GM23338 (cell line): ENCODE data around the gene NDUFV2. TPM values are rescaled to one million over a fixed set of nuclear protein-coding genes. Genes with fewer than 3 reads are reported as not detected.
A peak's percentile ranks its signal among the peaks of the same experiment; 100 is the strongest.

Source experiments
- ATAC-seq: fragments of 200-7000 bp; cut with Tn5 transposase; 3 replicates; pipeline ENCODE4 v1.9.1; 2020
- DNase-seq: peaks from one replicate; pipeline ENCODE4 v3.0.0-alpha.2; 2015; ENCODE audit warnings: low spot score
- H2AFZ ChIP-seq: fragments of 200-600 bp; sonication (generic); 2 replicates; pipeline ENCODE4 v1.8.0; 2016; ENCODE audit warnings: antibody characterized with exemption, mild to moderate bottlenecking, moderate library complexity
- H3F3A ChIP-seq: fragments of 200-600 bp; sonication (generic); replicated peaks from 2 replicates; pipeline ENCODE4 v1.8.0; 2017; ENCODE audit warnings: antibody characterized with exemption, mixed run types, low read depth
- H3K27ac ChIP-seq: fragments of 200-600 bp; sonication (generic); 2 replicates; pipeline ENCODE4 v1.6.1; 2016; ENCODE audit warnings: low read depth
- H3K27me3 ChIP-seq: fragments of 200-600 bp; sonication (generic); 2 replicates; pipeline ENCODE4 v1.8.0; 2016; ENCODE audit warnings: mild to moderate bottlenecking, mixed run types, moderate library complexity; ENCODE audit not compliant: insufficient read depth
- H3K36me3 ChIP-seq: fragments of 200-600 bp; sonication (generic); 2 replicates; pipeline ENCODE4 v1.8.0; 2016; ENCODE audit warnings: mild to moderate bottlenecking; ENCODE audit not compliant: insufficient read depth
- H3K4me1 ChIP-seq: fragments of 200-600 bp; sonication (generic); 2 replicates; pipeline ENCODE4 v1.8.0; 2016; ENCODE audit warnings: mild to moderate bottlenecking, moderate library complexity; ENCODE audit not compliant: insufficient read depth
- H3K4me2 ChIP-seq: fragments of 200-600 bp; sonication (generic); 2 replicates; pipeline ENCODE4 v1.7.1; 2017; ENCODE audit warnings: mixed run types
- H3K4me3 ChIP-seq: fragments of 200-600 bp; sonication (generic); 2 replicates; pipeline ENCODE4 v1.6.1; 2016; ENCODE audit warnings: mixed run types
- H3K79me2 ChIP-seq: fragments of 200-600 bp; sonication (generic); replicated peaks from 2 replicates; pipeline ENCODE4 v1.8.0; 2017; ENCODE audit warnings: mild to moderate bottlenecking; ENCODE audit not compliant: insufficient read depth
- H3K9me2 ChIP-seq: fragments of 200-600 bp; sonication (generic); 2 replicates; pipeline ENCODE4 v1.8.0; 2017; ENCODE audit not compliant: insufficient read depth
- H4K20me1 ChIP-seq: fragments of 200-600 bp; sonication (generic); replicated peaks from 2 replicates; pipeline ENCODE4 v1.8.0; 2017; ENCODE audit warnings: mild to moderate bottlenecking; ENCODE audit not compliant: insufficient read depth
- H3K27ac Mint-ChIP-seq: 2 replicates; pipeline ENCODE4 v1.8.0; 2020; ENCODE audit warnings: inconsistent platforms, mild to moderate bottlenecking, moderate library complexity, mixed read lengths
- H3K27me3 Mint-ChIP-seq: 3 replicates; pipeline ENCODE4 v1.8.0; 2022; ENCODE audit warnings: low read depth, mild to moderate bottlenecking, moderate library complexity, mixed read lengths, inconsistent platforms; ENCODE audit not compliant: insufficient read depth, poor library complexity
- H3K36me3 Mint-ChIP-seq: 3 replicates; pipeline ENCODE4 v1.8.0; 2021; ENCODE audit warnings: low read depth, mild to moderate bottlenecking, inconsistent platforms, moderate library complexity, mixed read lengths
- H3K4me1 Mint-ChIP-seq: 3 replicates; pipeline ENCODE4 v1.8.0; 2020; ENCODE audit warnings: mild to moderate bottlenecking, inconsistent platforms, mixed read lengths
- H3K4me3 Mint-ChIP-seq: 3 replicates; pipeline ENCODE4 v1.8.0; 2021; ENCODE audit warnings: moderate library complexity, mild to moderate bottlenecking, inconsistent platforms, mixed read lengths
- H3K9me3 Mint-ChIP-seq: 3 replicates; pipeline ENCODE4 v1.8.0; 2020; ENCODE audit warnings: moderate library complexity, mild to moderate bottlenecking, inconsistent platforms, mixed read lengths
- CREB1 ChIP-seq: fragments of 250-450 bp; sonication (Bioruptor Pico); IDR thresholded peaks from 2 replicates; pipeline ENCODE4 v1.5.0; 2020; ENCODE audit warnings: low read depth, mild to moderate bottlenecking, moderate library complexity
- EZH2 ChIP-seq: fragments of 200-600 bp; sonication (generic); IDR thresholded peaks from one replicate; pipeline ENCODE4 v1.8.0; 2017; ENCODE audit warnings: antibody characterized with exemption, mild to moderate bottlenecking, low read depth; ENCODE audit not compliant: unreplicated experiment
- EZH2phosphoT487 ChIP-seq: fragments of 200-600 bp; sonication (generic); IDR thresholded peaks from one replicate; pipeline ENCODE4 v1.8.1; 2018; ENCODE audit warnings: antibody characterized with exemption; ENCODE audit not compliant: unreplicated experiment
- NANOG ChIP-seq: IDR thresholded peaks from 2 replicates; pipeline ENCODE4 v1.6.1; 2016; ENCODE audit warnings: antibody characterized with exemption, borderline replicate concordance
- STAT1 ChIP-seq: IDR thresholded peaks from one replicate; pipeline ENCODE4 v1.6.1; 2016; ENCODE audit warnings: antibody characterized with exemption; ENCODE audit not compliant: unreplicated experiment
- ZNF114 ChIP-seq: fragments of 250-450 bp; sonication (Bioruptor Pico); IDR thresholded peaks from 2 replicates; pipeline ENCODE4 v1.5.0; 2020; ENCODE audit warnings: mild to moderate bottlenecking, moderate library complexity
- polyA plus RNA-seq: library from polyadenylated mRNA; unstranded; fragments of >200 nt; fragmentation: Nextera tagmentation; extraction: Ambion mirVana; gene quantifications from 2 replicates; pipeline ENCODE4 v1.2.1, GENCODE V29; 2016
- total RNA-seq: library from RNA; depleted of rRNA; stranded (reverse); fragments of >200 nt; shearing (Covaris generic); gene quantifications from 2 replicates; pipeline ENCODE4 v1.2.3, GENCODE V29; 2014
- TF ChIP-seq, protein P1 (sequence below): IDR thresholded peaks from 2 replicates; pipeline ENCODE4 v1.6.1; 2016; ENCODE audit warnings: antibody characterized with exemption
- TF ChIP-seq, protein P2 (sequence below): IDR thresholded peaks from one replicate; pipeline ENCODE4 v1.6.1; 2018; ENCODE audit warnings: antibody characterized with exemption; ENCODE audit not compliant: unreplicated experiment
- TF ChIP-seq, protein P3 (sequence below), 2 experiments: fragments of 200-600 bp in 1 of 2; sonication (generic) in 1 of 2; conservative IDR thresholded peaks; 2 replicates each; pipeline versions ENCODE4 v1.5.1 to v1.6.1; 2016 to 2017; ENCODE audit warnings: antibody characterized with exemption in 2 of 2, low read depth in 2 of 2, mild to moderate bottlenecking in 2 of 2, moderate library complexity in 1 of 2

The NDUFV2 gene
- total and polyA plus RNA-seq, 2 experiments from 2014 or later, result 157 to 577 TPM

DNA sequence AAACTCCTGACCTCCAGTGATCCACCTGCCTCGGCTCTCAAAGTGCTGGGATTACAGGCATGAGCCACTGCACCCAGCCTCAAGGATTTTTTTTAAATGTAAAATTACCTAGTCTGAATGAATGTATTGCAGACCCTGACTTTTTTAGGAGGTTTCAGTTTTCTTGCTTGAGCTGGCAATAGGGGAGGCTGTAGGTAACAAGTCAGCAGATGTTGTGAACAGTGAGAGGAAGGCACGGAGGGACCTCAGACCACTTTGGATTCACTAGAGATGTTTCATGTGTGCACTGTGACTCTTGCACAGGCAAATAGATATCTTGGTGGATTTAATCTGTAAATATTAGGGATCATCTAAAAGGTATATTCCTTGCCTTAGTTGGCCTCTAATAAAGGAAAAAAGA lies 6.4 kb downstream of the NDUFV2 start:
- Histone ChIP-seq H4K20me1 (peaks cover 51% of the 10 kb centered on the region), H3K27ac (peak overlapping the region; percentile 52)
- peaks cover 2% of the 10 kb centered on the region for H3K27me3 Mint-ChIP-seq

DNA sequence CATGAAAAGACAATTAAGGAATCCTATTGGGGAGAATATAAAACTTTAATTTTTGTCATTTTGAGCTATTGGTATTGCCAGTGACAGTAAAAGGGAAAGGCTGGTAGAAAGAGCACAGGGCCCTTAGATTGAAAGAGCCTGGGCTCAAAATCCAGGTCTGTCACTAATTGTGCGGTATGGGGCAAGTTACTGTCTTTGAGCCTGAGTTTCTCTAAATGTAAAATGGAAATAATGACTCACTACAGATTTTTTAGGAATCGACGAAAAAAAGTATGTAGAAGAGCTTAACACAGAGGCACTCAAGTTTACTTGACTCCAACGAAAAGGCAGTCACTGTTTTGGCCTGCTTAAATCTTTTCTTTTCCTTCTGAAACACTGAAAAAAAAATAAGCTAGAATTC lies 7.0 kb downstream of the NDUFV2 start:
- H3K4me1 Mint-ChIP-seq, result peaks cover 63% of the 10 kb centered on the region
- H3K27ac Mint-ChIP-seq, result peak overlapping the region; percentile 37
- no peaks in the 10 kb centered on the region for H3K9me3 Mint-ChIP-seq
- no peaks in the 10 kb centered on the region for H3K27me3 ChIP-seq
- peak overlapping the region; percentile 52 for H3K27ac ChIP-seq
- DNase-seq, result no peak
- no peaks in the 10 kb centered on the region for H3K9me2 ChIP-seq
- H3F3A ChIP-seq, result no peaks in the 10 kb centered on the region
- H4K20me1 ChIP-seq, result peaks cover 51% of the 10 kb centered on the region
- peaks cover 73% of the 10 kb centered on the region for H3K4me1 ChIP-seq
- no peak overlapping the region for H2AFZ ChIP-seq
- peaks cover 100% of the 10 kb centered on the region for H3K79me2 ChIP-seq
- peaks cover 23% of the 10 kb centered on the region for H3K36me3 Mint-ChIP-seq
- H3K4me2 ChIP-seq, result peak overlapping the region; percentile 71
- peaks cover 2% of the 10 kb centered on the region for H3K27me3 Mint-ChIP-seq
- peak overlapping the region; percentile 7; the same call in 1 of the 3 replicates for H3K4me3 Mint-ChIP-seq
- peak; percentile 29 for ATAC-seq
- no peaks in the 10 kb centered on the region for H3K36me3 ChIP-seq
- peak overlapping the region; percentile 29 for H3K4me3 ChIP-seq
- TF ChIP-seq, protein P1, sequence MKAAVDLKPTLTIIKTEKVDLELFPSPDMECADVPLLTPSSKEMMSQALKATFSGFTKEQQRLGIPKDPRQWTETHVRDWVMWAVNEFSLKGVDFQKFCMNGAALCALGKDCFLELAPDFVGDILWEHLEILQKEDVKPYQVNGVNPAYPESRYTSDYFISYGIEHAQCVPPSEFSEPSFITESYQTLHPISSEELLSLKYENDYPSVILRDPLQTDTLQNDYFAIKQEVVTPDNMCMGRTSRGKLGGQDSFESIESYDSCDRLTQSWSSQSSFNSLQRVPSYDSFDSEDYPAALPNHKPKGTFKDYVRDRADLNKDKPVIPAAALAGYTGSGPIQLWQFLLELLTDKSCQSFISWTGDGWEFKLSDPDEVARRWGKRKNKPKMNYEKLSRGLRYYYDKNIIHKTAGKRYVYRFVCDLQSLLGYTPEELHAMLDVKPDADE, result no peak
- no peak for TF ChIP-seq NANOG
- TF ChIP-seq, protein P2, sequence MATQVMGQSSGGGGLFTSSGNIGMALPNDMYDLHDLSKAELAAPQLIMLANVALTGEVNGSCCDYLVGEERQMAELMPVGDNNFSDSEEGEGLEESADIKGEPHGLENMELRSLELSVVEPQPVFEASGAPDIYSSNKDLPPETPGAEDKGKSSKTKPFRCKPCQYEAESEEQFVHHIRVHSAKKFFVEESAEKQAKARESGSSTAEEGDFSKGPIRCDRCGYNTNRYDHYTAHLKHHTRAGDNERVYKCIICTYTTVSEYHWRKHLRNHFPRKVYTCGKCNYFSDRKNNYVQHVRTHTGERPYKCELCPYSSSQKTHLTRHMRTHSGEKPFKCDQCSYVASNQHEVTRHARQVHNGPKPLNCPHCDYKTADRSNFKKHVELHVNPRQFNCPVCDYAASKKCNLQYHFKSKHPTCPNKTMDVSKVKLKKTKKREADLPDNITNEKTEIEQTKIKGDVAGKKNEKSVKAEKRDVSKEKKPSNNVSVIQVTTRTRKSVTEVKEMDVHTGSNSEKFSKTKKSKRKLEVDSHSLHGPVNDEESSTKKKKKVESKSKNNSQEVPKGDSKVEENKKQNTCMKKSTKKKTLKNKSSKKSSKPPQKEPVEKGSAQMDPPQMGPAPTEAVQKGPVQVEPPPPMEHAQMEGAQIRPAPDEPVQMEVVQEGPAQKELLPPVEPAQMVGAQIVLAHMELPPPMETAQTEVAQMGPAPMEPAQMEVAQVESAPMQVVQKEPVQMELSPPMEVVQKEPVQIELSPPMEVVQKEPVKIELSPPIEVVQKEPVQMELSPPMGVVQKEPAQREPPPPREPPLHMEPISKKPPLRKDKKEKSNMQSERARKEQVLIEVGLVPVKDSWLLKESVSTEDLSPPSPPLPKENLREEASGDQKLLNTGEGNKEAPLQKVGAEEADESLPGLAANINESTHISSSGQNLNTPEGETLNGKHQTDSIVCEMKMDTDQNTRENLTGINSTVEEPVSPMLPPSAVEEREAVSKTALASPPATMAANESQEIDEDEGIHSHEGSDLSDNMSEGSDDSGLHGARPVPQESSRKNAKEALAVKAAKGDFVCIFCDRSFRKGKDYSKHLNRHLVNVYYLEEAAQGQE, result no peak
- TF ChIP-seq EZH2, result no peak
- TF ChIP-seq STAT1, result no peak
- no peak for TF ChIP-seq EZH2phosphoT487
- TF ChIP-seq CREB1, result no peak

More for the DNA sequence above, 6.4 kb downstream of the NDUFV2 start:
- Histone ChIP-seq H3K4me1 (peaks cover 77% of the 10 kb centered on the region), H3K4me3 (peak overlapping the region; percentile 29), H3K9me2 (no peaks in the 10 kb centered on the region), H3K27me3 (no peaks in the 10 kb centered on the region), H3F3A (no peaks in the 10 kb centered on the region), H2AFZ (no peak overlapping the region), H3K36me3 (no peaks in the 10 kb centered on the region), H3K4me2 (peak overlapping the region; percentile 71), H3K79me2 (peaks cover 100% of the 10 kb centered on the region)
- DNase-seq, result no peak
- TF ChIP-seq EZH2phosphoT487, result no peak
- no peak for TF ChIP-seq NANOG
- TF ChIP-seq ZNF114 (CRISPR knock-in tag), result no peak
- no peak for TF ChIP-seq EZH2
- TF ChIP-seq, protein P3, sequence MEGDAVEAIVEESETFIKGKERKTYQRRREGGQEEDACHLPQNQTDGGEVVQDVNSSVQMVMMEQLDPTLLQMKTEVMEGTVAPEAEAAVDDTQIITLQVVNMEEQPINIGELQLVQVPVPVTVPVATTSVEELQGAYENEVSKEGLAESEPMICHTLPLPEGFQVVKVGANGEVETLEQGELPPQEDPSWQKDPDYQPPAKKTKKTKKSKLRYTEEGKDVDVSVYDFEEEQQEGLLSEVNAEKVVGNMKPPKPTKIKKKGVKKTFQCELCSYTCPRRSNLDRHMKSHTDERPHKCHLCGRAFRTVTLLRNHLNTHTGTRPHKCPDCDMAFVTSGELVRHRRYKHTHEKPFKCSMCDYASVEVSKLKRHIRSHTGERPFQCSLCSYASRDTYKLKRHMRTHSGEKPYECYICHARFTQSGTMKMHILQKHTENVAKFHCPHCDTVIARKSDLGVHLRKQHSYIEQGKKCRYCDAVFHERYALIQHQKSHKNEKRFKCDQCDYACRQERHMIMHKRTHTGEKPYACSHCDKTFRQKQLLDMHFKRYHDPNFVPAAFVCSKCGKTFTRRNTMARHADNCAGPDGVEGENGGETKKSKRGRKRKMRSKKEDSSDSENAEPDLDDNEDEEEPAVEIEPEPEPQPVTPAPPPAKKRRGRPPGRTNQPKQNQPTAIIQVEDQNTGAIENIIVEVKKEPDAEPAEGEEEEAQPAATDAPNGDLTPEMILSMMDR (conservative IDR thresholded peaks at IDR 0.05; ENCODE audit: low read depth in 2 of 2), result no peak
- TF ChIP-seq, protein P1, result no peak
- peak overlapping the region; percentile 37 for H3K27ac Mint-ChIP-seq
- H3K9me3 Mint-ChIP-seq, result no peaks in the 10 kb centered on the region
- H3K4me3 Mint-ChIP-seq, result peak overlapping the region; percentile 7; the same call in 1 of the 3 replicates
- peaks cover 27% of the 10 kb centered on the region for H3K36me3 Mint-ChIP-seq
- peaks cover 68% of the 10 kb centered on the region for H3K4me1 Mint-ChIP-seq
- peak; percentile 28; the same call in 2 of the 3 replicates for ATAC-seq
